HG03432 (cell line): ENCODE results near the gene MREG.

Source experiments
- ATAC-seq: cut with Tn5 transposase; IDR thresholded peaks from one replicate; pipeline ENCODE4 v1.9.1; 2021; ENCODE audit warnings: mild to moderate bottlenecking, moderate library complexity; ENCODE audit not compliant: unreplicated experiment

The MREG gene

DNA sequence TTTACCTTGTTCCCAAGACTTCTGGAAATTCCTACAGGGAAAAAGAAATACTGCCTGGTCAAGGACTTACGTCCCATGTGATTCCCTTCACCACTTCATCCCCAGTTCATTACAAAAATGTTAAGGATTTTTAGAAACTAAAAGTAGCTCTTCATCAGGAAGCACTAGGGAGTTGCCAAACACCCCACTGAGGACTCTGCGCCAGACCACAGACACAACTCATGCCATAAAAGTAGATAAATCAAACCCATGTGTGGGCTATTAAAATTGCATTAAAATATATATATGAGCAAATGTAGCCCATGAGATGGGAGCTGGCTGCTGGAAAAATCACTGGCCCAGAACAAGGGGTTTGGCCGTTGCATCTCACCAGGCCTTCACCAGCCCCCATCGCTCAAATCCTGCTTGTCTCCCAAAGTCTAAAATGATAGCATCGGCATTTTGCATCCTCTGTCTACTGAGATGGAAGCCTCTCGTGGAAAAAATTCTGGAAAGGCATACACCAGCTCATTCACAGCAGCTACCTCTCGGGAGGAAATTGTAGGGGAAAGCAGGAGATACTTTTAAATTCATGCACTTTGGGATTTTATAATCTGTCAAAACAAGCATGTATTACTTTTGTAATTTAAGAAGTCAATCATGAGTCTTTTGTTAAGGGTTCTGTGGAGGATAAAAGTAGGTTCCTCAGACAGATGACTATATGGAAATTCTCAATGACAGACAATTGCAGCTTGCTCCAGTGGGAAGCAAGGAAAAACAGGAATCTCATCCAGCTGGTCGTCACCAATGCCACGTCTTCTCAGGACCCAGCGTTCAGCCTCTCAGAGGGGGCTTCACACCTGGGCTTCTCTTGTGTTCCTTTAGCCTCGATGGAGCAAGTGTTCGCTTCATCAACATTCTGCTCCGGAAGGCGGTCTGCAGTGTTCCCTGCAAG lies 113.9 kb downstream of the MREG start:
- ATAC-seq, result no peak

DNA sequence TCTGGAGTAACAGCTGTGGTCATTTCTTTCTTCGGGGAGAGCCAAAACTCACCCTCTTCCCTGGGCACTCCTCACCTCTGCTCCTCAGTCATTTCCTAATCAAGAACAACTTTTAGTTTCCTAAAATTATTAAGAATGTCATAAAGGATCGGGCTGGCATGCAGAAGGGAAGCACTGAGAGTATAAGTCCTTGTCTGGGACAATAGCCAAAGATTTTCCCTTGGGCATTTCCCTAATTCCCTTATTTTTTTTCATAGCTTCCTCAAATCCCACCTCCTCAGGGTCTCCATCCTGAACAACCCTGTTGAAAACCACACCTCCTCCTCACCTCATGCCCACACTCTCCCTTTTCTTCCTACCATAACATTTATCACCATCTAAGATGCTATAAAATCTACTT lies 115.0 kb downstream of the MREG start:
- no peak for ATAC-seq

DNA sequence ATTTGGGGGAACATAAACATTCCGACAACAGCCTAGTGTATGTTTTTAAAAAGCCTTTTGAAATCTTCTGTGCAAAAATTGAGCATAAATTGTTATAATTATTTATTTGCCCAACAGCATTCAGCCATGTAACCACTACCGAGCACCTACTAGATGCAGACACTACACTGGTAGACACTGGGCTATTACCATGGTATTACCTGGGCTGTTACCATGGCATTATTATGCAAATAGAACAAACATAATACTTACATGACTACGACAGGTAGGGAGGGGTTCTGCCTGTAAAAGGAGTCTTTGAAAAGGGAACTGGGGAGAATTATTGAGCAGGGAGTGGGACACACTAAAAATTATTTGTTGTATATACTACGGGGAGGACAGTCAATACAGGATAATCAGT lies 116.4 kb downstream of the MREG start:
- no peak for ATAC-seq

DNA sequence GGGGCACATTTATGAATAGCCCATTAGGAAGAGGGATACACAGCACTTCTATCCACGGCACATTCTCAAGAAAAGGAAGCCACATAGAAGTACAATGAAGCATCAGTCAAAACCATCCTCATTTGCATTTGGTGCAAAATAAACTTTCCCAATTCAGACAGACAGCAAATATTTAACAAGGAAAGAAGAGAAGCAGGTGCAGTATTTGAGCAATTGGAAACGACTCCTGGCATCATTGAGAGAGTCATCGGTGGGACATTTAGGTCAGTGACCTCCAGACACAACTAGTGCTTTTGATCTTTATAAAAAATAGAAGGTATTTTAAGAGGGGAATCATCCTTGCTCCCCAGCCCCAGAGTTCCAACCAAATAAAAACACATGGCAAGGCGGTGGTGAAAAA lies 118.0 kb downstream of the MREG start:
- no peak for ATAC-seq
